ENCODE data around the gene RELN.
"Not testable (repeated sequence)": the region's sequence is repeated elsewhere in the genome, so short reads cannot be mapped to it uniquely, and the experiment has no call there.

RELN gene

DNA sequence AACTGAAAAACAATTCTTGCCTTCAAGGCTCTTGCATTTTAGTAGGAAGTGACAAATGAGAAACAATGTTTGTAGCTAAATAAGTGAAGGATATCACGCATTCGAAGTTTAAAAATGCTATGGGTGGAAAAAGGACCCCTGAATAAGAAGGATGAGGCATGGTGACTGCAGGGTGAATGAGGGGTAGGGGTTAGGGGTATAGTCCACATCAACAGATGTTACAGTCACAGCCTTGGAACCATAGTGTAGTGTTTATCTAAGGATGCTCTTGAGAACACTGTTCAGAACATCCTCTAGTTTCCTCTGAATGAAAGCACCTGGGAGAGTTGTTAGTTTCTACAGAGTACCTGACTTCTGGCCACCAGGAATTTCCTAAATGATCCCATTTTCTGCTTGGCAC lies 157.0 kb downstream of the RELN start:
- POLR2A ChIA-PET = no interaction called here
- no peak for DNase-seq (ENCODE audit: extremely low spot score)
- CTCF ChIA-PET = no interaction called here
- TF ChIP-seq, protein P1, sequence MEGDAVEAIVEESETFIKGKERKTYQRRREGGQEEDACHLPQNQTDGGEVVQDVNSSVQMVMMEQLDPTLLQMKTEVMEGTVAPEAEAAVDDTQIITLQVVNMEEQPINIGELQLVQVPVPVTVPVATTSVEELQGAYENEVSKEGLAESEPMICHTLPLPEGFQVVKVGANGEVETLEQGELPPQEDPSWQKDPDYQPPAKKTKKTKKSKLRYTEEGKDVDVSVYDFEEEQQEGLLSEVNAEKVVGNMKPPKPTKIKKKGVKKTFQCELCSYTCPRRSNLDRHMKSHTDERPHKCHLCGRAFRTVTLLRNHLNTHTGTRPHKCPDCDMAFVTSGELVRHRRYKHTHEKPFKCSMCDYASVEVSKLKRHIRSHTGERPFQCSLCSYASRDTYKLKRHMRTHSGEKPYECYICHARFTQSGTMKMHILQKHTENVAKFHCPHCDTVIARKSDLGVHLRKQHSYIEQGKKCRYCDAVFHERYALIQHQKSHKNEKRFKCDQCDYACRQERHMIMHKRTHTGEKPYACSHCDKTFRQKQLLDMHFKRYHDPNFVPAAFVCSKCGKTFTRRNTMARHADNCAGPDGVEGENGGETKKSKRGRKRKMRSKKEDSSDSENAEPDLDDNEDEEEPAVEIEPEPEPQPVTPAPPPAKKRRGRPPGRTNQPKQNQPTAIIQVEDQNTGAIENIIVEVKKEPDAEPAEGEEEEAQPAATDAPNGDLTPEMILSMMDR (IDR thresholded peaks at IDR 0.05; ENCODE audit: control extremely low read depth, extremely low read depth, low read depth, missing control alignments) = no peak

DNA sequence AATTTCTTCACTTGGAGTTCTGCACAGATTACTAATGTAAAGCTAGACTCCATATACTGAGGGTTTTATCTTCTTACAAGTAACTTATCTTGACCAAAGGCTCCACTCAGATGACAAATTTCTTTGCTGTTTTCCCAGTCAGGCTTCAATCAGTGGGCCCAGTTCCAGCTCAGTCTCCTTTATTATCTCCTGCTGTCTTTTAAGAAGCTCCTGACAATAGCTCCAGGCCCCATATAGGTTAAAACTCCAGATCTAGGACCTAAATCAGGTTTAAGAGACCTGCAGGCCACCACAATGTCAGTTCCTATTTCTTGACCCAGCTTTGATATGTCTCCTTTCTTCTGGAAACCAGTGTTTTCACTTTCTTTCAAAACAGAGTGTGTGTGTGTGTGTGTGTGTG lies 165.2 kb downstream of the RELN start:
- CTCF ChIA-PET = no interaction called here
- TF ChIP-seq, protein P1 (IDR thresholded peaks at IDR 0.05; ENCODE audit: control extremely low read depth, extremely low read depth, low read depth, missing control alignments) = no peak
- POLR2A ChIA-PET = no interaction called here
- no peak for DNase-seq (ENCODE audit: extremely low spot score)

DNA sequence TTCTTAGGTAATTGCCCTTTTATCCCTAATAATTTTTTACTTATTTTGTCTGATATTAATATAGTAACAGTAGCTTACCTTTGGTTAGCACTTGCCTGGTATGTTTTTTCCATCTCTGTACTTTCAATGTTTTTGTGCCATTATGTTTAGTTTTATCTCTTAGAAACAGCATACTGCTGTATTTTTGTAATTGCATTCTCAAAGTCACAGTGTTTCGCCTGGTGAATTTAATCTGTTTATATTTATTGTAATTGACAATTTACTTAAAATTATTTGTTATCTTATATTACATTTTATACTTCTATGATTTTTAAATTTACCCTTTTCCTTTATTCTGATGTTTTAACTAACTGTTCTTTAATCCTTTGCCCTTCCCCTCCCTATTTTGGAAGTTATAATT lies 166.4 kb downstream of the RELN start:
- TF ChIP-seq, protein P1 (IDR thresholded peaks at IDR 0.05; ENCODE audit: control extremely low read depth, extremely low read depth, low read depth, missing control alignments) = no peak
- ChIA-PET CTCF (no interaction called here), POLR2A (no interaction called here)
- DNase-seq (ENCODE audit: extremely low spot score) = no peak

DNA sequence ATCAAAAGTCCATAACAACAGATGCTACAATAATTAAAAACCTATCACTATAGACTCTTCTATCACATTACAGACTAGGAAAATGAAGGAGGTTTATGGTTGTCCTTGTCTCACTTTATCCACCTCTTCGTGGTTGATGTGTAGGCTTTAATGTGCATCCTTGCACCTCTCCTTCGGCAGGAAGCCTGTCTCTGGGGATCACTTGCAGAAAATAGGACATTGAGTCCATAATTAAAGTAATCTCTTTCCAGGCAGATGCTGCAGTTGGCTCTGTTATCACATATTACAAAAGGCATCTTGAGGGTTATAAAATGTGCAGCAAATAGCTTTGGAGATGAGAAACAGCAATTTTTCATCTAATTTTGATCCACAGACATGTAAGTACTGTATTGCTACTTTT lies 168.4 kb downstream of the RELN start:
- DNase-seq (ENCODE audit: extremely low spot score) = no peak
- ChIA-PET POLR2A (no interaction called here), CTCF (no interaction called here)
- TF ChIP-seq, protein P1 (IDR thresholded peaks at IDR 0.05; ENCODE audit: control extremely low read depth, extremely low read depth, low read depth, missing control alignments) = no peak

DNA sequence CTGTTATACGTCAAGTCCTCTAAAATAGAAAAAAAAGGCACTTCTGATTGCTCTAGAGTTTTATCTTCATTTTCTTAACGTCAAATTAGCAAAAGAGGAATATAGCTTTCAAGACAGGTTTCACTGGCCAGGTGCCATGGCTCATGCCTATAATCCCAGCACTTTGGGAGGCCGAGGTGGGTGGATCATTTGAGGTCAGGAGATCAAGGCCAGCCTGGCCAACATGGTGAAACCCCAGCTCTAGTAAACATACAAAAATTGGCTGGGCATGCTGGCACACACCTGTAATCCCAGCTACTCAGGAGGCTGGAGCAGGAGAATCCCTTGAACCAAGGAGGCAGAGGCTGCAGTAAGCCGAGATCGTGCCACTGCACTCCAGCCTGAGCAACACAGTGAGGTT lies 173.5 kb downstream of the RELN start:
- POLR2A ChIA-PET; DNase-seq (ENCODE audit: extremely low spot score): not testable (repeated sequence)
- CTCF ChIA-PET = interaction anchor here (1.6 kb wide), 1 partner anchor 9 kb away, joined by 3 read pairs; no protein-coding TSS in a partner anchor

DNA sequence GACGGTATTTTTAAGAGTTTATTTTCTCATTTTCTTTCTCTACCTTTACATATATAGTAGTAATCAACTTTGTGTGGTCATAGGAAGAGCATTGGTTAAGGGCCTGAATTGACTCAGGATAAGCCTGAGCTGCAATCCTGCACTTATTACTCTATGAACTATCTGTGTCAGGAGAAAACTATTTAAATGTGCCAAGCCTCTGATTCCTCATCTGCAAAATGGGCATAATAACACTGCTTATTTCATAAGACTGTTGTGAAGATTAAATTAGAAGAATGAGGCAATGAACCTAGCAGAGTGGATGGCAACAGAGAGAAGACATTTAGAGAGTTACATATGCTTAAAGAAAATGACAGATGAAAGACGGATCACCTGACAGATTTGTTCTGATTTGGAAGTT lies 175.5 kb downstream of the RELN start:
- ChIA-PET POLR2A (no interaction called here), CTCF (no interaction called here)
- no peak for DNase-seq (ENCODE audit: extremely low spot score)
- TF ChIP-seq, protein P1 (IDR thresholded peaks at IDR 0.05; ENCODE audit: control extremely low read depth, extremely low read depth, low read depth, missing control alignments) = no peak

DNA sequence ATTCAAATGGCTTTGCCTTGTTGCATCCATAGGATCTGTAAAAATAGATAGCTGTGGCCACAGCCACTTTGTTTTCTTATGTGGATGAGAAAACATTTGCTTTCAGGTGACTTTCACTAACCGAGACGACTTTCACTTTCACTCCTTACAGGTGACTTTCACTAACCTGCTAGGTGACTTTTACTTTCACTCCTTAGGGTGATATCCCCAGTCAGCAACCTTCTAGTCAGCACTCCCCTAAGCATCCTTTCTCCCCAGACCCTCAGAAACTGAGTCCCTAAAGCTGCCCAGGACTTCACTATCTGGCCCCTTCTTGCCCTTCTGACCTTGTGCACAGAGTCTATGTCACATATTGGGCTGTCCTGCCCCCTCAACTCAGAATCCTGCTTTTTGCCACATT lies 177.5 kb downstream of the RELN start:
- CTCF ChIA-PET = interaction anchor here (1.0 kb wide), 1 partner anchor 32 kb away, joined by 3 read pairs; no protein-coding TSS in a partner anchor
- DNase-seq (ENCODE audit: extremely low spot score) = peak; percentile 20

More for the DNA sequence above, 177.5 kb downstream of the RELN start:
- POLR2A ChIA-PET = no interaction called here
- TF ChIP-seq, protein P1 (IDR thresholded peaks at IDR 0.05; ENCODE audit: control extremely low read depth, extremely low read depth, low read depth, missing control alignments) = no peak
